NB4 (cell line): ENCODE data around the gene SPAG4.

Source experiments
- POLR2A ChIP-seq: IDR thresholded peaks from 2 replicates; pipeline ENCODE4 v1.6.1; 2011; ENCODE audit warnings: mild to moderate bottlenecking; ENCODE audit not compliant: insufficient read length; ENCODE audit errors: extremely low read depth
- TF ChIP-seq, protein P1 (sequence below): IDR thresholded peaks from one replicate; pipeline ENCODE4 v1.5.1; 2012; ENCODE audit warnings: low read depth, low read length

DNA sequence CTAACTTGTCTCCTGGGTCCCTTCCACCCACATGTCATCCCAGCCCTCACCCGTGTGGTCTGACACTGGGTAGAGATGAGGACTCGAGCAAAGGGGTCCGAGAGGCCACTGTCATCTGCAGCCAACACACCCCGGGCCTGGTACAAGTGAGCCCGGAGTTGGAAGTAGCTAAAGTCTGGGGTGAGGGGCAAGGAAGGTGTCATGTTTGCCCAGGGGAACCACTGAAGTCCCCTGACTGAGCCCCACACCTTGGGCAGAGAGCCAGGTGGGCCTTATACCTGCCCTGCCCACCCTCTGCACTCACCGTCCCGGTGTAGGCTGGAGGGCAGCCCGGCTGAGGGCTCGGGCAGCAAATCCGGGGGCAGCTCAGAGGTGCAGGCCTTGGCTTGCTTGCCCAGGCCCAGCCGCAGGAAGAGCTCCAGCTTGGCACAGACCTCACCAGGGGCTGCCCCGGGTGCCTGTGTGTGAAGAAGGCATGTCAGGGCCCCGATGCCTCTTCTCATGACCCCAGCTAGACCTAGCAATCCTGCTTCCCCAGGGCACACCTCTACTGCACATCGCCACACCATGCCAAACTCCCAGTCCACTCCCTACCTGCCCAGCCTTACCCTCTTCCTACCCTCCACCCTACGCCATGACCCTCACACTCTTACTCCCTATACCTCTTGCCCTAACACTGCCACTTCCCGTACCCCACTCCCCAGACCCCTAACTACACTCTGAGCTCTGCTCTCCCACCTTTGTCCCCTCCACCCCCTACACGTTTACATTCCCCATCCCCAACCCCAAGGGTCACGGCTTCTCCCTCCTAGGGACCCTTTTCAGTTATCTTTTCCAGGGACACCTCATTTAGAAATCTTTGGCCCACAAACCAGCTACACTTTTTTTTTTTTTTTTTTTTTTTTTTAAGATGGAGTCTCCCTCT is 31.7 kb upstream of the SPAG4 start:
- no peak for TF ChIP-seq POLR2A
- TF ChIP-seq, protein P1, sequence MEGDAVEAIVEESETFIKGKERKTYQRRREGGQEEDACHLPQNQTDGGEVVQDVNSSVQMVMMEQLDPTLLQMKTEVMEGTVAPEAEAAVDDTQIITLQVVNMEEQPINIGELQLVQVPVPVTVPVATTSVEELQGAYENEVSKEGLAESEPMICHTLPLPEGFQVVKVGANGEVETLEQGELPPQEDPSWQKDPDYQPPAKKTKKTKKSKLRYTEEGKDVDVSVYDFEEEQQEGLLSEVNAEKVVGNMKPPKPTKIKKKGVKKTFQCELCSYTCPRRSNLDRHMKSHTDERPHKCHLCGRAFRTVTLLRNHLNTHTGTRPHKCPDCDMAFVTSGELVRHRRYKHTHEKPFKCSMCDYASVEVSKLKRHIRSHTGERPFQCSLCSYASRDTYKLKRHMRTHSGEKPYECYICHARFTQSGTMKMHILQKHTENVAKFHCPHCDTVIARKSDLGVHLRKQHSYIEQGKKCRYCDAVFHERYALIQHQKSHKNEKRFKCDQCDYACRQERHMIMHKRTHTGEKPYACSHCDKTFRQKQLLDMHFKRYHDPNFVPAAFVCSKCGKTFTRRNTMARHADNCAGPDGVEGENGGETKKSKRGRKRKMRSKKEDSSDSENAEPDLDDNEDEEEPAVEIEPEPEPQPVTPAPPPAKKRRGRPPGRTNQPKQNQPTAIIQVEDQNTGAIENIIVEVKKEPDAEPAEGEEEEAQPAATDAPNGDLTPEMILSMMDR: no peak
